ENCODE results near the gene KITLG.

DNA sequence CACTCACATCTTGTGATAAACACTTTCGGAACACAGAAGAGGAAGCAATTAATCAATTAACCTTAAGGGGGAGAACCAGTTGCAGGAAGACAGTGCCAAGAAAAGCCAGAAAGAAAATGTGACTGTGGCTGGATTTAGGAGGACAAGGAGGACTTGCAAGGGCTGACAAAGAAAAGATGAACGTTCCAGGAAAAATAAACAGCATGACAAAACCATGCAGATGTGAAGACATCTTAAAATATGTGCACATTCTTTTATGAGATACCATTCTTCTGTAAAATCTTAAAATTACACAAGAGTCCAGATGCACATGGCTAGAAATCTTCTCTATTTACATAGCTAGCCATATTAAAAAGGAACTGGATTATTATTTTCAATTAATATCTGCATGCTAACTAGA lies 33.4 kb downstream of the KITLG start:
- no peak for TF ChIP-seq CTCF (IDR thresholded peaks at IDR 0.05)
- no peak for TF ChIP-seq POLR2A (IDR thresholded peaks at IDR 0.05)

Data from ovary (tissue), 3 donors.